Heart left ventricle (tissue), 16 donors: ENCODE measurements around the gene MPO. TPM values are rescaled to one million over a fixed set of nuclear protein-coding genes. Genes with fewer than 3 reads are reported as not detected.

Experiments used
- ATAC-seq, 4 donors: fragments of 200-7000 bp; cut with Tn5 transposase; one replicate each; pipeline ENCODE4 v1.9.1; 2020 to 2022; ENCODE audit warnings: moderate library complexity in 4 of 4, mild to moderate bottlenecking in 3 of 4, moderate number of reproducible peaks in 1 of 4
- DNase-seq, 5 donors: peaks; one replicate each; pipeline ENCODE4 v3.0.0-alpha.2; 2020
- H3K27ac ChIP-seq, 12 donors: fragments of 200-600 bp; sonication (generic) in 4 of 12; one replicate each; pipeline versions ENCODE4 v1.5.0 to v1.8.0; 2016 to 2022; ENCODE audit warnings: mild to moderate bottlenecking in 2 of 12
- H3K27me3 ChIP-seq, 9 donors: fragments of 200-600 bp; sonication (generic) in 2 of 9; one replicate each; pipeline versions ENCODE4 v1.5.1 to v1.8.0; 2016 to 2022; ENCODE audit warnings: mild to moderate bottlenecking in 3 of 9
- H3K36me3 ChIP-seq, 9 donors: fragments of 200-600 bp; sonication (generic) in 2 of 9; one replicate each; pipeline versions ENCODE4 v1.5.0 to v1.8.0; 2018 to 2022; ENCODE audit warnings: mild to moderate bottlenecking in 2 of 9
- H3K4me1 ChIP-seq, 12 donors: fragments of 200-600 bp; sonication (generic) in 4 of 12; one replicate each; pipeline versions ENCODE4 v1.5.0 to v1.8.0; 2016 to 2022; ENCODE audit warnings: mild to moderate bottlenecking in 3 of 12
- H3K4me3 ChIP-seq, 12 donors: fragments of 200-600 bp; sonication (generic) in 4 of 12; one replicate each; pipeline versions ENCODE4 v1.5.0 to v1.8.0; 2017 to 2022; ENCODE audit warnings: mild to moderate bottlenecking in 9 of 12, moderate library complexity in 4 of 12
- H3K9me3 ChIP-seq, 12 donors: fragments of 200-600 bp; sonication (generic) in 4 of 12; one replicate each; pipeline versions ENCODE4 v1.5.0 to v1.8.0; 2016 to 2022; ENCODE audit warnings: mild to moderate bottlenecking in 1 of 12
- POLR2A ChIP-seq, 2 donors: fragments of 450-650 bp; IDR thresholded peaks; one replicate each; pipeline ENCODE4 v1.6.1; 2017; ENCODE audit warnings: antibody characterized with exemption in 2 of 2, mild to moderate bottlenecking in 2 of 2, moderate library complexity in 2 of 2
- WGBS, 4 donors: extraction: QIAGEN DNeasy Blood & Tissue Kit in 2 of 4; methylation state at CpG; one replicate each; pipeline versions ENCODE4 v1.1.5 to v1.1.7; 2013 to 2018; 5-methylcytosine and 5-hydroxymethylcytosine counted together
- intact Hi-C, 10 donors: fragments of 100-400 bp; cut with DNase I; formaldehyde crosslinking; loops; one replicate each; pipeline versions ENCODE4 v1.11.1 to v1.14.2; 2022
- polyA plus RNA-seq, 2 donors: library from polyadenylated mRNA; stranded (reverse); fragments of 200-250 nt; gene quantifications; one replicate each; pipeline ENCODE4 v1.2.3, GENCODE V29; 2013
- total RNA-seq, 9 donors: library from RNA; depleted of rRNA in 2 of 9; stranded (reverse); fragments of >200 nt in 2 of 9; fragmentation: NEBNext Ultra II Directional in 3 of 9; extraction: Animal tissue kit (Norgen Biotek cat#: 25700) in 3 of 9; gene quantifications; one replicate each; pipeline versions ENCODE4 v1.1.0 to v1.2.4, GENCODE V29; 2016 to 2023
- TF ChIP-seq, protein P1 (sequence below), 12 donors: fragments of 200-600 bp; sonication (generic) in 4 of 12; IDR thresholded peaks; one replicate each; pipeline versions ENCODE4 v1.5.0 to v1.8.0; 2018 to 2022; ENCODE audit warnings: antibody characterized with exemption in 12 of 12, mild to moderate bottlenecking in 5 of 12
- donor health status: ischemic (EF 13 %, LVEDD 7.1; RV severe dilation, severe dysfunction).
- donor health status: healthy with polysubstance abuse.
- donor health status: DM: no; HTN: yes; CAD: no.
- donor health status: DM: no; HTN: no; CAD: no.
- donor health status: ischemic (EF 25% LVEDD 6.9; RV normal size, moderate dysfunction).
- donor health status: ischemic (EF 25% LVEDD 5.7; RV mildly dilated, moderate dysfunction).
- donor health status: healthy.
- donor health status: DM: yes; HTN: yes; CAD: no.
- donor health status: ischemic (EF 35%, LVEDD 5.7; RV mildly dilated, moderate dysfunction).
- donor health status: nonischemic (EF 11% LVEDD 7.7; RV severe dilation, severe dysfunction).
- donor health status: DM: yes; HTN: yes; CAD: no.
- donor health status: PGD.
- donor health status: ischemic (EF 29% LVEDD 5.4; RV normal size, mild dysfunction).
- donor health status: nonischemic (EF 23%, LVEDD 6.1; RV moderate dilation, normal function).

The MPO gene
- total and polyA plus RNA-seq, 11 donors = 0.11 to 2.8 (median 0.31) TPM; not detected in 4

DNA sequence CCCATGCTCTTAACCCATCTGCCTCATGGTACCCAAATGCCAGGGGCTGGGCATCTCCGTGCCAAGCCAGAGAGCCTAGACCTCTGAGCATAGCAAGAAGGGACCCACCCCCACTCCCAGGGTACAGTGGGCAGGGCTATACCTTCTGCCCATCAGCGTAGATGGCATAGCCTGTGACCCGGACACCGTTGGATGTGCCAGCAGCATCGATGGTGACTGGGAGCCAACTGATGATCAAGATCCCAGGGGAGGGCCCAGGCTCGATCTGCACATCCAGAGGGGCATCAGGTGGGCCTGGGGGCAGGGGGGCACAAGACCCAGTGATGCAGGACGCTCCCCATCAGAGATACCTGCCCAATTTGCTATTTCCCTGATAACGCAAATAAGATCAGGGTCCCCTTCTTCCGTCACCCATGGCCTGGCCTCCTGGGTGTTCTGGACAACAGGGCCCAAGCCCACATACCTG, 30.7 kb upstream of the MPO start:
- no peak overlapping the region for H3K27ac ChIP-seq
- H3K4me1 ChIP-seq = no peaks in the 10 kb centered on the region
- H3K4me3 ChIP-seq = no peak overlapping the region
- WGBS, 4 donors = 89 to 95% (median 92%) methylated on average over 3 to 9 of the region's 9 CpGs
- no peaks in the 10 kb centered on the region for H3K36me3 ChIP-seq
- intact Hi-C loops = loop anchor here in 2 of 10 donors (10.0 kb wide), 3 partner anchors 63 to 133 kb away; partner anchors contain the start of gene RNF43 (in 2 of the 2)
- no peaks in the 10 kb centered on the region for H3K9me3 ChIP-seq
- TF ChIP-seq, protein P1, sequence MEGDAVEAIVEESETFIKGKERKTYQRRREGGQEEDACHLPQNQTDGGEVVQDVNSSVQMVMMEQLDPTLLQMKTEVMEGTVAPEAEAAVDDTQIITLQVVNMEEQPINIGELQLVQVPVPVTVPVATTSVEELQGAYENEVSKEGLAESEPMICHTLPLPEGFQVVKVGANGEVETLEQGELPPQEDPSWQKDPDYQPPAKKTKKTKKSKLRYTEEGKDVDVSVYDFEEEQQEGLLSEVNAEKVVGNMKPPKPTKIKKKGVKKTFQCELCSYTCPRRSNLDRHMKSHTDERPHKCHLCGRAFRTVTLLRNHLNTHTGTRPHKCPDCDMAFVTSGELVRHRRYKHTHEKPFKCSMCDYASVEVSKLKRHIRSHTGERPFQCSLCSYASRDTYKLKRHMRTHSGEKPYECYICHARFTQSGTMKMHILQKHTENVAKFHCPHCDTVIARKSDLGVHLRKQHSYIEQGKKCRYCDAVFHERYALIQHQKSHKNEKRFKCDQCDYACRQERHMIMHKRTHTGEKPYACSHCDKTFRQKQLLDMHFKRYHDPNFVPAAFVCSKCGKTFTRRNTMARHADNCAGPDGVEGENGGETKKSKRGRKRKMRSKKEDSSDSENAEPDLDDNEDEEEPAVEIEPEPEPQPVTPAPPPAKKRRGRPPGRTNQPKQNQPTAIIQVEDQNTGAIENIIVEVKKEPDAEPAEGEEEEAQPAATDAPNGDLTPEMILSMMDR (IDR thresholded peaks at IDR 0.05) = no peak
- TF ChIP-seq POLR2A (IDR thresholded peaks at IDR 0.05) = no peak
- no peaks in the 10 kb centered on the region for H3K27me3 ChIP-seq
- DNase-seq = peak in 2 of 5 donors; percentile 12 to 19
- ATAC-seq = no peak

DNA sequence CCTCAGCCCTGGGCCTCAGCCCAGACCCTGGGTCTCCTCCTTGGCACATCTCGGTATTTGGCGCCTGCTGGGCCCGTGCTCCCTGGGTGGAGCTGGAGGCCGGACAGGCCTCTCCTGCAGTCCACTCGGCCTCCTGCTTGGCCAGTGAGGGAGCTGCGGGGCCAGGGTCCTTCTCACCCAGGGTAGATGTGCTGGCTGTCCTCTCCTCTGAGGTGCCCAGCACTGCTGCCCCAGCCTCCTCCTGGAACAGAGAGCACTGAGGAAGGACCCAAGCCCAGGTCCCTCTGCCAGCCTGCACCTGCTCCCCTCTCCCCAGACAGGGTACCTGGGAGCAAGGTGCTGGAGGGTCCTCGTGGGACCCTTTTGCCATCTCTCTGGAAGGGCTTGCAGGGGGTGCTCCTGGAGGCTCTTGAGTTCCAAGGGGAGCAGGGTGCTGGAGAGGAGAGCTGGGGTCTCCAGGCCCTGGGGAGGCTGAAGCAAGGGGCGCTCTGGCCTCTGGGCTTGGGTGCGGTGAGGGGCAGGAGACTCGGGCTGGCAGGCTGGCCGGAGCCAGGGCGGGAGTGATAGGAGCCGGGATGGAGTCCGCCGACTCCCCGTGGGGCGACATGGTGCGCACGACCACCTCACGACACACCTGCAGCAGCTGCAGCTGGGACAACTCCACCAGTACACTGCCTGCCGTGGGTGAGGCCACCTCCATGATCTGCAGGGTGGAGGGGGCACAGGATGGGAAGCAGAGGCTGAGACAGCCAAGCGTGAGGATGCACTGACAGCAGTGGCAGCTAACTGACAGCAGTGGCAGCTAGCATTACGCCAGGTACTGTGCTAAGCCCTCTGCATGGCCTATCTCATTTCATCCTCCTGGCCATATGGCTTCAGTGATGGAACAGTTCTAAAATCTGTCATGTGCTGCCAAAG, 30.0 kb upstream of the MPO start:
- 88 to 92% (median 90%) methylated on average over 16 to 23 of the region's 23 CpGs for WGBS, 4 donors
- ATAC-seq (no peak), DNase-seq (peak in 2 of 5 donors; percentile 5 to 13)
- H3K4me1 ChIP-seq = no peaks in the 10 kb centered on the region
- H3K4me3 ChIP-seq = no peak overlapping the region
- intact Hi-C loops = loop anchor here in 2 of 10 donors (10.0 kb wide), 3 partner anchors 64 to 134 kb away; partner anchors contain the start of gene RNF43 (in 2 of the 2)
- no peaks in the 10 kb centered on the region for H3K36me3 ChIP-seq
- no peaks in the 10 kb centered on the region for H3K9me3 ChIP-seq
- TF ChIP-seq, protein P1 (IDR thresholded peaks at IDR 0.05) = no peak
- H3K27ac ChIP-seq = no peak overlapping the region
- H3K27me3 ChIP-seq = no peaks in the 10 kb centered on the region

DNA sequence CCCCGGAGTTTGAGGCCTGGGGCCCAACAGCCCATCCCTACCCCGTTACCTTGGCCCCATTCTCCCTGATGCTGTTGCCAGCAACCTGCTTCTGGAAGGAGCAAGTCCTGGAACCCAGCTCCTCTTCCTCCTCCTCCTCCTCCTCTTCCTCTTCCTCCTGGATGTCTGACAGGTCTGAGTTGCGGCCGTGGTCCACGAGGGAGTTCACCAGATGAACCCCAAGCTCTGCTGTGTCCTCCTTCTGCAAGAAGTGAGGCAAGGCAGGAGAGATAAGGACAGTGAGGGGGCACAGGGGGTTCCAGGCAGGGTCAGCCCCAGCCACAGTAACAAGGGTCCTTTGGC, 29.2 kb upstream of the MPO start:
- whole genome bisulfite sequencing, 4 donors = 61 to 76% (median 71%) methylated on average over 5 of the region's 5 CpGs
- Histone ChIP-seq H3K27me3 (no peaks in the 10 kb centered on the region), H3K27ac (no peak overlapping the region), H3K4me1 (no peaks in the 10 kb centered on the region), H3K4me3 (no peak overlapping the region), H3K9me3 (no peaks in the 10 kb centered on the region), H3K36me3 (no peaks in the 10 kb centered on the region)
- ATAC-seq (no peak), DNase-seq (no peak)
- TF ChIP-seq POLR2A (IDR thresholded peaks at IDR 0.05) = no peak
- TF ChIP-seq, protein P1 (IDR thresholded peaks at IDR 0.05) = no peak
- intact Hi-C loops = loop anchor here in 5 of 10 donors (5.0 to 10.0 kb wide), 4 partner anchors 65 to 137 kb away; partner anchors contain the start of gene RNF43 (in 2 of the 5)
